Breast epithelium (tissue), 4 donors: ENCODE measurements around the gene CPXM1. TPM values are rescaled to one million over a fixed set of nuclear protein-coding genes. Genes with fewer than 3 reads are reported as not detected.

Source experiments
- DNase-seq, 2 donors: peaks; one replicate each; pipeline ENCODE4 v3.0.0-alpha.2; 2019; ENCODE audit warnings: low spot score in 2 of 2
- H3K27ac ChIP-seq, 2 donors: fragments of 200-600 bp; sonication (generic) in 1 of 2; one replicate each; pipeline ENCODE4 v1.5.1; 2016 to 2019; ENCODE audit warnings: mild to moderate bottlenecking in 1 of 2
- H3K27me3 ChIP-seq, 2 donors: fragments of 200-600 bp; sonication (generic) in 1 of 2; one replicate each; pipeline versions ENCODE4 v1.5.1 to v1.6.0; 2017 to 2019; ENCODE audit warnings: control low read depth in 1 of 2, mild to moderate bottlenecking in 1 of 2
- H3K36me3 ChIP-seq: fragments of 200-600 bp; one replicate; pipeline ENCODE4 v1.5.1; 2019
- H3K4me1 ChIP-seq, 2 donors: fragments of 200-600 bp; sonication (generic); one replicate each; pipeline ENCODE4 v1.5.1; 2016 to 2019; ENCODE audit warnings: control low read depth in 1 of 2
- H3K4me3 ChIP-seq, 3 donors: fragments of 200-600 bp; sonication (generic); 1 replicate in 2 of 3; 2 replicates in 1 of 3; pipeline ENCODE4 v1.5.1; 2016 to 2019; ENCODE audit warnings: mild to moderate bottlenecking in 3 of 3, moderate library complexity in 2 of 3
- H3K9me3 ChIP-seq, 2 donors: fragments of 200-600 bp; sonication (generic) in 1 of 2; one replicate each; pipeline ENCODE4 v1.5.1; 2016 to 2019; ENCODE audit warnings: control low read depth in 1 of 2
- POLR2A ChIP-seq: fragments of 450-650 bp; IDR thresholded peaks from one replicate; pipeline ENCODE4 v1.6.1; 2016; ENCODE audit warnings: antibody characterized with exemption, mild to moderate bottlenecking, moderate library complexity
- POLR2AphosphoS5 ChIP-seq, 3 donors: sonication (generic); formaldehyde crosslinking; IDR thresholded peaks; one replicate each; pipeline ENCODE4 v1.6.1; 2017; ENCODE audit warnings: antibody characterized with exemption in 3 of 3
- intact Hi-C: fragments of 100-400 bp; cut with DNase I; formaldehyde crosslinking; loops from one replicate; pipeline ENCODE4 v1.15.1; 2023; ENCODE audit warnings: low total_unique reads
- total RNA-seq, 3 donors: library from RNA; depleted of rRNA; stranded (reverse); fragments of >200 nt; gene quantifications; one replicate each; pipeline ENCODE4 v1.1.0, GENCODE V29; 2016
- TF ChIP-seq, protein P1 (sequence below), 3 donors: fragments of 450-650 bp; IDR thresholded peaks; one replicate each; pipeline ENCODE4 v1.5.1; 2016 to 2017; ENCODE audit warnings: antibody characterized with exemption in 3 of 3, mild to moderate bottlenecking in 3 of 3, moderate library complexity in 3 of 3

CPXM1 gene
- total RNA-seq, 3 donors from 2014 or later = 23.1 to 45.4 (median 28.5) TPM

DNA sequence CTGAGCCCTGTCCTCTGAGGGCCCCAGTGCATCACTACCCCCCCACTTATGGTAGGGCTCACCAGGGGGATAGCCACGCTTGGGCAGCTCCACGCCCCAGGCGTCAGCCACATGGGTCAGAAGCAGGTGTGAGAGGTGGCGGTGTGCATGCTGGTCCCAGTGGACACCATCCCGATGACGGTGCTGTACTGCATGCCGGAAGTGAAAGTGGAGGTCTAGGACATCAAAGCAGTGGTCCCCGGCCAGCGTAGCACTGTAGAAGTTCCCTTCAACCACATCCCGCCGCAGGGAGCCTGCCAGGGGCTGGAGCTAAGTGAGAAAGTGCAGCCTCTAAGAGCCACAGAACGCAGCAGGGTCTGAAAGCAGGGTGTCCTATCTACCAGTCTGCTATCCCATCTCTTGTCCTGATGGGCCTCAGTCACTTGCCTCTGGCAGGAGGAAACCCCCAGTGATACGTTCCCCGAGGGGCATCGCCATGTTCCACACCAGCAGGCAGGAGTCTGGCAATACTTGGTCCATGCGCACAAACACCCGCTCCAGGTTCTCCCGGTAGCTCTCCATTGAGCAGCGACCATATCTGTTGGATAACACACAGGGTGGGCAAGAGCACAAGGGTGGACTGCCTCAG is 37.9 kb upstream of the CPXM1 start:
- H3K9me3 ChIP-seq = no peaks in the 10 kb centered on the region
- no peak overlapping the region for H3K4me3 ChIP-seq
- no peak for DNase-seq
- H3K36me3 ChIP-seq = no peaks in the 10 kb centered on the region
- TF ChIP-seq POLR2A (no peak), POLR2AphosphoS5 (IDR thresholded peaks at IDR 0.05) (no peak)
- TF ChIP-seq, protein P1, sequence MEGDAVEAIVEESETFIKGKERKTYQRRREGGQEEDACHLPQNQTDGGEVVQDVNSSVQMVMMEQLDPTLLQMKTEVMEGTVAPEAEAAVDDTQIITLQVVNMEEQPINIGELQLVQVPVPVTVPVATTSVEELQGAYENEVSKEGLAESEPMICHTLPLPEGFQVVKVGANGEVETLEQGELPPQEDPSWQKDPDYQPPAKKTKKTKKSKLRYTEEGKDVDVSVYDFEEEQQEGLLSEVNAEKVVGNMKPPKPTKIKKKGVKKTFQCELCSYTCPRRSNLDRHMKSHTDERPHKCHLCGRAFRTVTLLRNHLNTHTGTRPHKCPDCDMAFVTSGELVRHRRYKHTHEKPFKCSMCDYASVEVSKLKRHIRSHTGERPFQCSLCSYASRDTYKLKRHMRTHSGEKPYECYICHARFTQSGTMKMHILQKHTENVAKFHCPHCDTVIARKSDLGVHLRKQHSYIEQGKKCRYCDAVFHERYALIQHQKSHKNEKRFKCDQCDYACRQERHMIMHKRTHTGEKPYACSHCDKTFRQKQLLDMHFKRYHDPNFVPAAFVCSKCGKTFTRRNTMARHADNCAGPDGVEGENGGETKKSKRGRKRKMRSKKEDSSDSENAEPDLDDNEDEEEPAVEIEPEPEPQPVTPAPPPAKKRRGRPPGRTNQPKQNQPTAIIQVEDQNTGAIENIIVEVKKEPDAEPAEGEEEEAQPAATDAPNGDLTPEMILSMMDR (IDR thresholded peaks at IDR 0.05) = no peak
- intact Hi-C loops = no loop called here
- no peak overlapping the region for H3K27ac ChIP-seq
- peaks cover 0 to 4% of the 10 kb centered on the region in 2 donors for H3K4me1 ChIP-seq
- H3K27me3 ChIP-seq = no peaks in the 10 kb centered on the region

DNA sequence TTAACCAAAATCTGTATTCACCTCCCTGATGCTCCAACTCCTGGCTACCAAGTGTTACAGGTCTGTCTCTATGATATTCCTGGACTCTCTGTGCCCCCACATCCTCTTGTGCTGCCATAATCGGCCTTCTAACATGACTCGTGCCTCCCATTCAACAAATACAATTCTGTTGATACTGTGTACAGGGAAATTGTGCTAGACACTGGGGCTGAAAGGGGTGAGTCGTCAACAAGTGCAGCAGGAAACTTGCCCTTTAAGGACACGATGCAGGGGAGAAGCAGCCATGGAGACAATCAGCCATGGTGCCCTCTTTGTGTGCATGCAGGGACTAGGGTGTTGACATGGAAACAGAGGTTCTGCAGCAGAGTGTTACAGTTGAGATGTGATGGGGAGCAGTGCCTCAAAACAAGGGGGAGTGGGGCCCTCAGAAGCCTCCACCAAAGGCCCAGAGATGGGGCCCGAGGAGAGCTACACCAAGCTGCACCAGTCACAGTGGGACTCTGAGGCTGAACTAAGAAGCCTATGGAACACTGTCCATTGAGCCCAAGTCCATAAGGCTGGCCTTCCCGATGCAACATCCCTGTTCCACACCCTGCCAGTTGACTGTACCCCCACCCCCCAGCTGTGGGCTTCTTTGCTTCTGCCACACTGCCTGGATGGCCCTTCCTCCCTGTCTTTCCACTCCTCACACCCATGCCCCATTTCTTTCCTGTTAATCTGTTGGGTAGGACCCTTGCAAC is 37.0 kb upstream of the CPXM1 start:
- TF ChIP-seq POLR2A = no peak
- TF ChIP-seq, protein P1 (IDR thresholded peaks at IDR 0.05) = no peak
- TF ChIP-seq POLR2AphosphoS5 (IDR thresholded peaks at IDR 0.05) = no peak

DNA sequence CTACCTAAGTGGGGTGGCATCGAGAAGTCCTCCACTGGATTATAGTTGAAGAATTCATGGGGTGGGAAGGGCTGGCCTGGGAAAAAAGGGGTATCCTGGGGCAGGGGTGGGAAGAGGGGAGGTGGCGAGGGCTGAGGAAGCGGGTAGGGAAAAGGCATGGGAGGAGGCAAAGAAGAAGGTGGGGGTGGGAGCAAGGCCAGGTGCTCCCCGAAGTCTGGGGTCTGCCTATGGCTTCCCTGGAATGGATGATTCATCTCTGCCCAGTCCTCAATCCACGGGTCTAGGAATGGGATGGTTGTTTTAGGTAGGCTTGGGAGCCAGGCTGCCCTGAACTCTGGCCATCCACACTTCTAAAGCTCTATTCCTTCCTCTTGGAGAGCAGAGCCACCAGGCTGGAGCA is 35.6 kb upstream of the CPXM1 start:
- Histone ChIP-seq H3K27ac (no peak overlapping the region), H3K36me3 (no peaks in the 10 kb centered on the region), H3K9me3 (no peaks in the 10 kb centered on the region), H3K4me1 (peaks cover 0 to 4% of the 10 kb centered on the region in 2 donors), H3K27me3 (no peaks in the 10 kb centered on the region), H3K4me3 (no peak overlapping the region)
- intact Hi-C loops = no loop called here
- TF ChIP-seq, protein P1 (IDR thresholded peaks at IDR 0.05) = no peak
- no peak for TF ChIP-seq POLR2A
- no peak for TF ChIP-seq POLR2AphosphoS5 (IDR thresholded peaks at IDR 0.05)
- DNase-seq = no peak

More for the DNA sequence above, 37.0 kb upstream of the CPXM1 start:
- intact Hi-C loops = no loop called here
- Histone ChIP-seq H3K4me1 (peaks cover 0 to 4% of the 10 kb centered on the region in 2 donors), H3K27ac (no peak overlapping the region), H3K36me3 (no peaks in the 10 kb centered on the region), H3K9me3 (no peaks in the 10 kb centered on the region), H3K27me3 (no peaks in the 10 kb centered on the region), H3K4me3 (no peak overlapping the region)
- DNase-seq = no peak

DNA sequence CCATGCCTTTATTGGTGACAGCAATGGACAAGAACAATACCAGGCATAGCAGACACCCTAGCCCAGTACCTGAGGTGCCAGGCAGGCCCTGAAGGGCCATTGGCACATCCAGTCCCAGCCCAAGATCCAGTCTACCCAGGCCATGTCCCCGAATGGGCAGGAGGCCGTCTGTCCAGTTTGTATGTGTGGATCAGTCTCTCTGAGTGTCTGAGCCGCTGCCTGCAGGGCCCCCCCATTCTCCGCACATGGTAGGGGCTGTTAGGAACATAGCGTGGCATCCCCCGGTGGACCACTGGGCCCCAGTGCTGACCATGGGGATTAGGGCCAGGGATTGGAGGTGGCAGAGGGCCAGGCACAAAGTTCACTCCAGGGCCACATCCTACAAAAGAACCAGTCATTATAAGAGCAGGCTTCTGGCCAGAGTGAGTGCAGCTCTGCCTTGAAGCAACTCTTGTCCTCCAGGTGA is 34.9 kb upstream of the CPXM1 start:
- Histone ChIP-seq H3K27me3 (no peaks in the 10 kb centered on the region), H3K4me3 (no peak overlapping the region), H3K4me1 (peaks cover 0 to 4% of the 10 kb centered on the region in 2 donors), H3K9me3 (no peaks in the 10 kb centered on the region), H3K36me3 (no peaks in the 10 kb centered on the region), H3K27ac (no peak overlapping the region)
- no peak for TF ChIP-seq POLR2A
- TF ChIP-seq, protein P1 (IDR thresholded peaks at IDR 0.05) = no peak
- no peak for TF ChIP-seq POLR2AphosphoS5 (IDR thresholded peaks at IDR 0.05)
- intact Hi-C loops = no loop called here
- no peak for DNase-seq

DNA sequence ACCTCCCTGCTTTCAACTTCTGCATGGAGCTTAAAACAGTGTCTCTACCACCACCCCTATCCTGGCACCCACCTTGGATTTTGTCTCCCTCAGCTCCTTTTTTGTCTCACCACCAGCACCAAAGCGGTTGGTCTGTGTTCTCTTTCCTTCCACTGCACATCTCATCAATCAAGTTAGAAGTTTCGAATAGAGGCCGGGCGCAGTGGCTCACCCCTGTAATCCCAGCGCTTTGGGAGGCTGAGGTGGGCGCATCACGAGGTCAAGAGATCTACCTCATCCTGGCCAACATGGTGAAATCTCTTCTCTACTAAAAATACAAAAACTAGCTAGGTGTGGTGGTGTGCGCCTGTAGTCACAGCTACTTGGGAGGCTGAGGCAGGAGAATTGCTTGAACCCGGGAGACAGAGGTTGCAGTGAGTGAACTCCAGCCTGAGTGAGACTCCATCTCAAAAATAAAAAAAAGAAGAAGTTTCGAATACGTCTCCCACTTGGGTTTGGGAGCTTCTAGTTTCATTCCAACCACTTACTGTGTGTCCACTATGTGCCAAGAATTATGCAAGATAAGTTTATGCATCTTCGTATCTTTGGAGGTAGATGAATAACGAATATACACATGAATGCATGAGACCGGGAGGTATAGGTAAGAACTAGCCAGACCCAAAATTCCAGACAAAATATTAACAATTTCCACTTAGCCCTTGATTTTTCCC is 34.1 kb upstream of the CPXM1 start:
- DNase-seq = no peak
- Histone ChIP-seq H3K27ac (no peak overlapping the region), H3K4me3 (no peak overlapping the region), H3K36me3 (no peaks in the 10 kb centered on the region), H3K4me1 (no peaks in the 10 kb centered on the region), H3K27me3 (no peaks in the 10 kb centered on the region), H3K9me3 (no peaks in the 10 kb centered on the region)
- intact Hi-C loops = no loop called here
- TF ChIP-seq POLR2A (no peak), POLR2AphosphoS5 (IDR thresholded peaks at IDR 0.05) (no peak)
- TF ChIP-seq, protein P1 (IDR thresholded peaks at IDR 0.05) = no peak
